GM12891 (cell line): ENCODE measurements around the gene MTCL3.
"Not testable (repeated sequence)": the region's sequence is repeated elsewhere in the genome, so short reads cannot be mapped to it uniquely, and the experiment has no call there.

Experiments used
- DNase-seq: peaks from one replicate; pipeline ENCODE4 v3.0.0; 2011; ENCODE audit warnings: low spot score; ENCODE audit not compliant: insufficient read length
- FAIRE-seq: peaks from 2 replicates; lab custom pipeline; 2011; peaks lifted over from hg19 to GRCh38; lab: Jason Lieb, UNC
- PAX5 ChIP-seq: IDR thresholded peaks from 2 replicates; pipeline ENCODE4 v1.6.1; 2011; ENCODE audit warnings: low read length, moderate library complexity, mild to moderate bottlenecking; ENCODE audit not compliant: insufficient read depth, severe bottlenecking
- POLR2A ChIP-seq: IDR thresholded peaks from 2 replicates; pipeline ENCODE4 v1.6.1; 2011; ENCODE audit warnings: low read depth, low read length, control low read depth
- POLR2AphosphoS5 ChIP-seq: IDR thresholded peaks from 2 replicates; pipeline ENCODE4 v1.6.1; 2011; ENCODE audit warnings: low read depth, low read length, control low read depth
- POU2F2 ChIP-seq: IDR thresholded peaks from 2 replicates; pipeline ENCODE4 v1.6.1; 2011; ENCODE audit warnings: low read depth, mild to moderate bottlenecking, control low read depth, low read length, moderate library complexity
- SPI1 ChIP-seq: IDR thresholded peaks from 2 replicates; pipeline ENCODE4 v1.6.1; 2011; ENCODE audit warnings: low read depth, low read length, control low read depth
- TAF1 ChIP-seq: IDR thresholded peaks from 2 replicates; pipeline ENCODE4 v1.6.1; 2011; ENCODE audit warnings: low read depth, low read length, control low read depth

Gene MTCL3

DNA sequence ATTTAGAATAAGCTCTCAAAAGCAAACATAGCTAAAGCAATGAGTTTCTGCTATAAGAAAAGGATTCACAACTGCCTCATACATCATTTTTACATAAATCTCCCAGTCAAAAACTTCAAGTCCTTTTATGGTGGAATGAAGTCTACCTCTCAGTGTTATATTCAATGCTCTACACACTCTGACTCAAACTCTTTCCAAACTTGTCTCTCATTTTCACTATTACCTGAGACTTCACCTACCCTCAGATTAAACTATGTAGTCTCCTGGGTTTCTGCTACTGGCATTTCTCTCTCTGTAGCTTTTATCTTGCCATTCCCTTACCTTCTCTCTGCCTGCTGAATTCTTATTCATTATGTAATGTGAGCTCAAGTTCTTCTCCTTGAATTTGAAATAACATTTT is 71.4 kb downstream of the MTCL3 start:
- FAIRE-seq (no peak), DNase-seq (no peak)
- no peak for TF ChIP-seq POLR2A
- TF ChIP-seq POU2F2, result no peak

DNA sequence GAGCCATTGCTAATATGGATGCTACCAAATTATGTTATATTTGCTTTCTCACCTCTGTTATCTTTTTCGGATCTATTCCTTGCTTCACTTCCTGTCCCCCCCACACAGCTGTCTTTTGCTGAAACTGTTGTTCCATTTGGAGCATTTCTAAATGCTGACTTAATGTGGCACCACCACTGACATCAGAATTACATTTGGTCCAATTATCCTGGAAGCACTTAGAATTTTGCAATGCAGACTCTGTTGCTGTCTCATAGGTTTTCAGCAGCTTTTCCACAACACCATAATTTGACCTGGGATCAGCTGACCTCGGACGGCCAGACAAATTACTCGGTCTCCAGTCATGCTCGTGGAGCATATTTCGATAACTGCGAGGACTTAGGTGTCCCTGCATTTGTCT is 72.8 kb downstream of the MTCL3 start:
- FAIRE-seq (no peak), DNase-seq (no peak)
- TF ChIP-seq TAF1 (no peak), POU2F2 (no peak), POLR2A (no peak), PAX5 (no peak), POLR2AphosphoS5 (no peak), SPI1 (no peak)

GRCh38 chr6:127441881-127442280 is 77.3 kb downstream of the MTCL3 start:
- no peak for FAIRE-seq
- TF ChIP-seq POLR2AphosphoS5, result no peak
- TF ChIP-seq PAX5, result no peak
- no peak for TF ChIP-seq SPI1
- no peak for TF ChIP-seq TAF1
- TF ChIP-seq POLR2A, result no peak
- TF ChIP-seq POU2F2, result no peak
- no peak for DNase-seq

DNA sequence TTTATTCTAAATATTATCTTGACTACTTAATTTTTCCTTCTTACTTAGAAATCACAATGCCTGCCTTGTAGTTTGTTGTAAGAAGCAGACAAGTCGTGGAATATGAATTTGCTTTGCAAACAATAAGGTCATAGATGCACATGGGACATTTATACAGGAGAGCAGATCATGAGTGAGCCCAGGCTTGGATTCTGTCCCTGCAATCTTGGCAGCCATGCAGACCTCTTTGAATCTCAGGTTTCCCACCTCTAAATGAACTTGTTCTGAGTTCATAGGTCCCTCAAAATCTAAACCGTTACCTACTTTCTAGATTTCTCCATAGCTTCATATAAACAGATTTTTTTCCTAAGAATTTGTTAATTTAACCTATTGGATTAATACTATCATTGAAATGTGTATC is 79.4 kb downstream of the MTCL3 start:
- DNase-seq (no peak), FAIRE-seq (no peak)
- TF ChIP-seq TAF1 (no peak), POLR2A (no peak), PAX5 (no peak), POLR2AphosphoS5 (no peak), SPI1 (no peak), POU2F2 (no peak)

DNA sequence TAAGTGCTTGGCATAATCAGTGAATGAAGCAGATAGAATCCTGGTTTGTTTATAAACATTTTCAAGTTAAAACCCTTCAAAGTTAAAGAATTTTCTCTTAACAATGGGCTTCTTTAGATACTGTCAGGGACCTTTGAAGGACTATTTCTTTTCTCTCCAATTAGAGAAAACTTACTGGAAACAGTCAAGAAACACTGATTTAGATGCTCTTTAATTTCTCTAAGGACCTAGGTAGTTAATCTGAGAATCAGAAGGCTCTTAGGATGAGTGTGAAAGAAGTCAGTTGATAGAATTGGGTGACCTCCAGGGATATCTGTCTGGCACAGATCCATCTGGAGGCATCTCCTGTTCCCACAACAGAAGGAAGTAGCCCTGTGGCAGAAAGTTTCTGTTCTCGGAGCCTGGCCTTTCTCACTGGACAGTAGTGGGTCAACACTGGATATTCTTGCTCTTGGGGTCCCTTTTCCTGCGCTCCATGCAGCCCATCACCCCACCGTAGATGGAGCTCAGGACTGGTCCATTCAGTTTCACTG is 82.5 kb downstream of the MTCL3 start:
- TF ChIP-seq TAF1 (no peak), PAX5 (no peak), SPI1 (no peak), POLR2A (no peak), POU2F2 (no peak), POLR2AphosphoS5 (no peak)
- no peak for FAIRE-seq
- DNase-seq, result no peak

DNA sequence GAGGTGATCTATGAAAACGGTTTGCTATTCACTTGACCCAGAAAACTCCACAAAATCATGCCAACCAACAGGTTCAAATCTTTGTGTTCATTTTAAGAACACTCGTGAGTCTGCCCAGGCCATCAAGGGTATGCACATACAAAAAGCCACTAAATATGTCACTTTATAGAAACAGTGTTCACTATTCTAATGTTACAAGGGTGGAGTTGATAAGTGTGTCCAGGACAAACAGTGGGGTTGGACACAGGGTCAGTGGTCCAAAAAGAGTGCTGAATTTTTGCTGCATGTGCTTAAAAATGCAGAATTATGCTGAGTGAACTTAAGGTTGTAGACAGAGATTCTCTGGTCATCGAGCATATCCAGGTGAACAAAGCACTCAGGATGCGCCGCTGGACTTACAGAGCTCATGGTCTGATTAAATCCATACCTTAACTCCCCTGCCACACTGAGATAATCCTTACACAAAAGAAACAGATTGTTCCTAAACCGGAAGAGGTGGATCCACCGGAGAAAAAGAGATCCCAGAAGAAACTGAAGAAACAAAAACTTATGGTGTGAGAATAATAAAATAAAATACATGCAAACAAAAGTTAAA is 83.4 kb downstream of the MTCL3 start:
- TF ChIP-seq SPI1 (no peak), POU2F2 (no peak), POLR2A (no peak)
- no peak for FAIRE-seq
- DNase-seq, result no peak

DNA sequence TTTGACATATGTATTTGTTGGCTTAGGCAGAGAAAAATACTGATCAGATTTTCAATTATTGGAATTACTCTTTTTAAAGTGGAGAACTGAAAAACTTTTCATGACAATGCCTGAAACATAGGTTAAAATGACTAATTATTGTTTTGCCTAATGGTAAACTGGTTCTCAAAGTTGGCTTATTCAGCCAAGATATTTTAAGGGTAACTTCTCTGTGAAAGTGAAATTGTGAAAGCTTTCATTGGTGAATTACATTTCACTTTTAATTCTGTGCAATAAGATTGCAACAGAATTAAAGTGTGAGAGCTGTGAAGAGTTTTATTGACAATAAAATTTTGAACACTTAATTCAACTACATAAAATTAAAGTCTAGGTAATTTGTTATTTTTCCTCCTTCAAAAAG is 84.5 kb downstream of the MTCL3 start:
- no peak for DNase-seq
- FAIRE-seq, result no peak
- TF ChIP-seq TAF1, result no peak
- TF ChIP-seq POU2F2, result no peak
- no peak for TF ChIP-seq SPI1
- TF ChIP-seq POLR2A, result no peak
- TF ChIP-seq POLR2AphosphoS5, result no peak
- no peak for TF ChIP-seq PAX5

DNA sequence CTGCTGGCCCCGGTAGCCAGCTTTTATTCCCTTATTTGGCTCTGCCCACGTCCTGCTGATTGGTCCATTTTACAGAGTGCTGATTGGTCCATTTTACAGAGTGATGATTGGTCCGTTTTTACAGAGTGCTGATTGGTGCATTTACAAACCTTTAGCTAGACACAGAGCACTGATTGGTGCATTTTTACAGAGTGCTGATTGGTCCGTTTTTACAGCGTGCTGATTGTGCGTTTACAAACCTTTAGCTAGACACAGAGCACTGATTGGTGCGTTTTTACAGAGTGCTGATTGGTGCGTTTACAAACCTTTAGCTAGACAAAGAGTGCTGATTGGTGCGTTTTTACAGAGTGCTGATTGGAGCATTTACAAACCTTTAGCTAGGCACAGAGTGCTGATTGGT is 90.6 kb downstream of the MTCL3 start:
- DNase-seq, FAIRE-seq: not testable (repeated sequence)

GRCh38 chr6:127423921-127424320 is 95.2 kb downstream of the MTCL3 start:
- DNase-seq (no peak), FAIRE-seq (no peak)
- TF ChIP-seq POLR2AphosphoS5 (no peak), SPI1 (no peak), POLR2A (no peak), PAX5 (no peak)
